HG03025 (cell line): ENCODE measurements around the gene UXT.

Experiments
- ATAC-seq: cut with Tn5 transposase; IDR thresholded peaks from one replicate; pipeline ENCODE4 v1.9.1; 2021; ENCODE audit warnings: mild to moderate bottlenecking, moderate library complexity; ENCODE audit not compliant: unreplicated experiment, low FRiP score

Gene UXT

GRCh38 chrX:47649781-47650163 is 9.2 kb downstream of the UXT start:
- no peak for ATAC-seq

- ATAC-seq = no peak
Observed at GRCh38 chrX:47649271-47649670, 9.7 kb downstream of the UXT start.

GRCh38 chrX:47648376-47648775 is 10.6 kb downstream of the UXT start:
- ATAC-seq = no peak

GRCh38 chrX:47646636-47647035 is 12.3 kb downstream of the UXT start:
- ATAC-seq = no peak

GRCh38 chrX:47645530-47645929 is 13.4 kb downstream of the UXT start:
- no peak for ATAC-seq

GRCh38 chrX:47644557-47645091 is 14.4 kb downstream of the UXT start:
- no peak for ATAC-seq

- ATAC-seq = no peak
Observed at GRCh38 chrX:47643926-47644325, 15.1 kb downstream of the UXT start.

GRCh38 chrX:47638816-47639215 is 20.2 kb downstream of the UXT start:
- no peak for ATAC-seq

- no peak for ATAC-seq
Observed at GRCh38 chrX:47637546-47638195, 21.3 kb downstream of the UXT start.

- no peak for ATAC-seq
Observed at GRCh38 chrX:47634871-47635575, 24.0 kb downstream of the UXT start.

GRCh38 chrX:47633689-47634590 is 25.0 kb downstream of the UXT start:
- no peak for ATAC-seq

- ATAC-seq = no peak
Observed at GRCh38 chrX:47632666-47633065, 26.3 kb downstream of the UXT start.

GRCh38 chrX:47631676-47632075 is 27.3 kb downstream of the UXT start:
- no peak for ATAC-seq

GRCh38 chrX:47629419-47630200 is 29.4 kb downstream of the UXT start, which contains the start of gene CFP:
Gene CFP, minus strand, starts transcription at chrX:47629930. Its CDS starts 86 bp downstream, at chrX:47629844.
- ATAC-seq = no peak

GRCh38 chrX:47628982-47629381 is 30.0 kb downstream of the UXT start:
- no peak for ATAC-seq

GRCh38 chrX:47625365-47625764 is 33.6 kb downstream of the UXT start:
- ATAC-seq = no peak

GRCh38 chrX:47623540-47624027 is 35.4 kb downstream of the UXT start:
- no peak for ATAC-seq

GRCh38 chrX:47621851-47622250 is 37.1 kb downstream of the UXT start:
- ATAC-seq = no peak

- no peak for ATAC-seq
Observed at GRCh38 chrX:47620303-47620685, 38.7 kb downstream of the UXT start.
